SK-N-SH (cell line): ENCODE measurements around the gene PTOV1. TPM values are rescaled to one million over a fixed set of nuclear protein-coding genes. Genes with fewer than 3 reads are reported as not detected.

Source experiments
- CTCF ChIA-PET: fragments of 300-600, 350-600 bp; formaldehyde crosslinking; extraction: SDS; loops from one replicate; lab custom pipeline; 2021; lab: Yijun Ruan, JAX
- POLR2A ChIA-PET: fragments of 350-600 bp; sonication (Branson Sonifier 250); formaldehyde crosslinking; extraction: SDS; loops from one replicate; lab custom pipeline; 2020; ENCODE audit warnings: antibody characterized with exemption, inconsistent platforms; lab: Yijun Ruan, JAX
- DNase-seq: peaks from one replicate; pipeline ENCODE4 v3.0.0; 2012
- H2AFZ ChIP-seq: fragments of 200-600 bp; sonication (generic); 2 replicates; pipeline ENCODE4 v1.8.1; 2016; ENCODE audit warnings: antibody characterized with exemption, mild to moderate bottlenecking, low read depth
- H3F3A ChIP-seq: fragments of 200-600 bp; sonication (generic); replicated peaks from 2 replicates; pipeline ENCODE3; 2016; ENCODE audit warnings: antibody characterized with exemption, mild to moderate bottlenecking; ENCODE audit not compliant: insufficient read depth
- H3K27ac ChIP-seq, 2 experiments: fragments of 200-500 bp in 1 of 2; fragments of 200-600 bp in 1 of 2; sonication (Bioruptor generic) in 1 of 2; sonication (generic), shearing (Covaris generic) in 1 of 2; 2 replicates each; pipeline versions ENCODE4 v1.5.1 to v1.6.1; 2014 to 2016; ENCODE audit warnings: low read depth in 2 of 2, inconsistent platforms in 1 of 2, low read length in 1 of 2, mild to moderate bottlenecking in 1 of 2, mixed read lengths in 1 of 2
- H3K27me3 ChIP-seq: fragments of 200-600 bp; sonication (generic), shearing (Covaris generic); 2 replicates; pipeline ENCODE4 v1.6.1; 2016; ENCODE audit warnings: mixed run types; ENCODE audit not compliant: insufficient read depth
- H3K36me3 ChIP-seq, 2 experiments: fragments of 200-500 bp in 1 of 2; fragments of 200-600 bp in 1 of 2; sonication (Bioruptor generic) in 1 of 2; sonication (generic) in 1 of 2; replicated peaks in 1 of 2; 2 replicates each; pipeline versions ENCODE3 to v1.5.1; 2014 to 2016; ENCODE audit warnings: low read length in 1 of 2, mild to moderate bottlenecking in 1 of 2; ENCODE audit not compliant: insufficient read depth in 2 of 2, control insufficient read depth in 1 of 2
- H3K4me1 ChIP-seq, 2 experiments: fragments of 200-500 bp in 1 of 2; fragments of 200-600 bp in 1 of 2; sonication (Bioruptor generic) in 1 of 2; sonication (generic), shearing (Covaris generic) in 1 of 2; 2 replicates each; pipeline versions ENCODE4 v1.5.1 to v1.6.1; 2014 to 2016; ENCODE audit warnings: low read depth in 1 of 2, low read length in 1 of 2, mixed run types in 1 of 2; ENCODE audit not compliant: insufficient read depth in 2 of 2, control insufficient read depth in 1 of 2
- H3K4me2 ChIP-seq: fragments of 200-600 bp; sonication (generic), shearing (Covaris generic); 2 replicates; pipeline ENCODE4 v1.6.1; 2017; ENCODE audit warnings: mixed run types
- H3K4me3 ChIP-seq, 2 experiments: fragments of 200-500 bp in 1 of 2; fragments of 200-600 bp in 1 of 2; sonication (Bioruptor generic) in 1 of 2; sonication (generic), shearing (Covaris generic) in 1 of 2; 2 replicates each; pipeline versions ENCODE4 v1.5.1 to v1.8.1; 2014 to 2016; ENCODE audit warnings: low read depth in 2 of 2, inconsistent platforms in 1 of 2, low read length in 1 of 2, mild to moderate bottlenecking in 1 of 2, mixed read lengths in 1 of 2, moderate library complexity in 1 of 2
- H3K79me2 ChIP-seq: fragments of 200-600 bp; sonication (generic); 2 replicates; pipeline ENCODE4 v1.8.1; 2017; ENCODE audit warnings: mild to moderate bottlenecking; ENCODE audit not compliant: insufficient read depth
- H3K9ac ChIP-seq: fragments of 200-600 bp; sonication (generic); 2 replicates; pipeline ENCODE4 v1.6.1; 2017; ENCODE audit warnings: mixed run types
- H3K9me2 ChIP-seq: fragments of 200-600 bp; sonication (generic); 2 replicates; pipeline ENCODE4 v1.6.1; 2017; ENCODE audit warnings: mixed run types
- H3K9me3 ChIP-seq: fragments of 200-600 bp; sonication (generic); 2 replicates; pipeline ENCODE4 v1.6.1; 2017; ENCODE audit warnings: mixed run types, mild to moderate bottlenecking, moderate library complexity
- H4K20me1 ChIP-seq: fragments of 200-600 bp; sonication (generic); 2 replicates; pipeline ENCODE4 v1.6.1; 2017; ENCODE audit warnings: mild to moderate bottlenecking, mixed run types; ENCODE audit not compliant: insufficient read depth
- CHD2 ChIP-seq: fragments of 150-350 bp; IDR thresholded peaks from 2 replicates; pipeline ENCODE4 v1.6.1; 2018; ENCODE audit warnings: low read length; ENCODE audit not compliant: partially characterized antibody
- CTCF ChIP-seq: fragments of 200-600 bp; sonication (generic); IDR thresholded peaks from 2 replicates; pipeline ENCODE4 v1.6.1; 2017; ENCODE audit warnings: antibody characterized with exemption, mild to moderate bottlenecking, moderate library complexity
- ELF1 ChIP-seq: IDR thresholded peaks from 2 replicates; pipeline ENCODE4 v1.4.0; 2012
- EP300 ChIP-seq, 2 experiments: IDR thresholded peaks; 2 replicates each; pipeline versions ENCODE4 v1.4.0 to v1.6.1; 2012; ENCODE audit warnings: borderline replicate concordance in 1 of 2, low read depth in 1 of 2, low read length in 1 of 2
- EZH2phosphoT487 ChIP-seq: fragments of 200-600 bp; sonication (generic); IDR thresholded peaks from 2 replicates; pipeline ENCODE4 v1.6.1; 2017; ENCODE audit warnings: low read depth, mixed run types, mild to moderate bottlenecking, antibody characterized with exemption, moderate library complexity, borderline replicate concordance
- FOSL2 ChIP-seq: IDR thresholded peaks from 2 replicates; pipeline ENCODE4 v1.4.0; 2012; ENCODE audit warnings: low read depth, mild to moderate bottlenecking, moderate library complexity, borderline replicate concordance
- FOXM1 ChIP-seq: IDR thresholded peaks from 2 replicates; pipeline ENCODE4 v1.4.0; 2012; ENCODE audit warnings: low read depth, mild to moderate bottlenecking
- MAX ChIP-seq: IDR thresholded peaks from 2 replicates; pipeline ENCODE4 v1.4.0; 2012; ENCODE audit warnings: low read depth
- MEF2A ChIP-seq: IDR thresholded peaks from 2 replicates; pipeline ENCODE4 v1.4.0; 2012; ENCODE audit warnings: low read depth, borderline replicate concordance
- NFIC ChIP-seq: IDR thresholded peaks from 2 replicates; pipeline ENCODE4 v1.4.0; 2012; ENCODE audit warnings: borderline replicate concordance
- PBX3 ChIP-seq: IDR thresholded peaks from 2 replicates; pipeline ENCODE4; 2012
- SMC3 ChIP-seq: IDR thresholded peaks from 2 replicates; pipeline ENCODE4 v1.6.1; 2012; ENCODE audit warnings: low read depth, low read length, improper control_type of control experiment
- TCF12 ChIP-seq: IDR thresholded peaks from 2 replicates; pipeline ENCODE4 v1.4.0; 2012
- TEAD4 ChIP-seq: IDR thresholded peaks from 2 replicates; pipeline ENCODE4 v1.4.0; 2012; ENCODE audit warnings: mild to moderate bottlenecking, borderline replicate concordance; ENCODE audit not compliant: insufficient read depth
- YY1 ChIP-seq: IDR thresholded peaks from 2 replicates; pipeline ENCODE4 v1.4.0; 2012; ENCODE audit warnings: low read depth, mild to moderate bottlenecking
- WGBS: methylation state at CpG from one replicate; pipeline ENCODE4 v1.1.6; 2017; ENCODE audit warnings: low lambda C conversion rate; 5-methylcytosine and 5-hydroxymethylcytosine counted together
- polyA plus RNA-seq, 3 experiments: library from polyadenylated mRNA; depleted of rRNA; stranded (reverse); fragments of >200 nt; gene quantifications; 2 replicates each; pipeline ENCODE4 v1.2.3, GENCODE V29; 2012
- TF ChIP-seq, protein P1 (sequence below): fragments of 150-350 bp; IDR thresholded peaks from 2 replicates; pipeline ENCODE4 v1.6.1; 2016; ENCODE audit warnings: mild to moderate bottlenecking, low read depth, low read length

The PTOV1 gene
- polyA plus RNA-seq, 1 of the 3 experiments (the other 2 are of a cell fraction) = 95.0 TPM

DNA sequence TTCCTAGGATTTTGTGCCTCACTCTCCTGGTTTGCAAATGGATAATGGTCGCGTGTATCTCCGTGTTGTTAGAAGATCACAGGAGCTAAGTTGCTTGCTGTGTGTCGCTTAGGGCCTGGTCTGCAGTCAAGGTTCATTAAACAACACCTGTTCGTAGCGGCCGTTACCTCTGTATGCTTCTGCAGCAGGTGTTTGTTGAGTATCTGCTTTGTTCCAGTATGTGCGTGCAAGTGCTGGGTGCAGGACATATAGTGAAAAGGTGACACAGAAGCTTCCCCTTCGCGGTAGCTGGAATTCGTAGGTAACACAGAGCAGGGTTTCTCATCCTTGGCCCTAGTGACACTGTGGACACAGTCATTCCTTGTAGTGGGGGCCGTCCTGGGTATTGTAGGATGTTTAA is 27.5 kb upstream of the PTOV1 start:
- peaks cover 86% of the 10 kb centered on the region for H3K79me2 ChIP-seq

More for the DNA sequence above, 27.5 kb upstream of the PTOV1 start:
- CTCF ChIA-PET = interaction anchor here (1.2 kb wide), 1 partner anchor 27 kb away, joined by 3 read pairs; no protein-coding TSS in a partner anchor
- WGBS = 92% methylated on average over 12 of the region's 12 CpGs
- Histone ChIP-seq H3K27ac (no peak overlapping the region), H3K4me2 (no peak overlapping the region), H4K20me1 (0 out of 2 replicates have a peak, but pooled peaks cover 4% of the 10 kb centered on the region)
- TF ChIP-seq TCF12 (no peak), FOSL2 (no peak), ELF1 (no peak), NFIC (no peak), TEAD4 (no peak), CTCF (no peak), EZH2phosphoT487 (no peak), YY1 (no peak), EP300 (IDR thresholded peaks at IDR 0.05; ENCODE audit: borderline replicate concordance in 1 of 2, low read depth in 1 of 2, low read length in 1 of 2) (no peak), FOXM1 (no peak), SMC3 (no peak), MEF2A (no peak), MAX (no peak), CHD2 (no peak), PBX3 (no peak)
- TF ChIP-seq, protein P1, sequence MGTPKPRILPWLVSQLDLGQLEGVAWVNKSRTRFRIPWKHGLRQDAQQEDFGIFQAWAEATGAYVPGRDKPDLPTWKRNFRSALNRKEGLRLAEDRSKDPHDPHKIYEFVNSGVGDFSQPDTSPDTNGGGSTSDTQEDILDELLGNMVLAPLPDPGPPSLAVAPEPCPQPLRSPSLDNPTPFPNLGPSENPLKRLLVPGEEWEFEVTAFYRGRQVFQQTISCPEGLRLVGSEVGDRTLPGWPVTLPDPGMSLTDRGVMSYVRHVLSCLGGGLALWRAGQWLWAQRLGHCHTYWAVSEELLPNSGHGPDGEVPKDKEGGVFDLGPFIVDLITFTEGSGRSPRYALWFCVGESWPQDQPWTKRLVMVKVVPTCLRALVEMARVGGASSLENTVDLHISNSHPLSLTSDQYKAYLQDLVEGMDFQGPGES = no peak
- TF ChIP-seq, all 33 proteins: peak for 0
- Histone ChIP-seq H3K9ac (no peak overlapping the region), H3K4me3 (no peak overlapping the region), H3K36me3 (peaks cover 0 to 13% of the 10 kb centered on the region in 2 experiments), H3K4me1 (peaks cover 0 to 16% of the 10 kb centered on the region in 2 experiments; a peak in 2 of 4 replicates), H3K9me2 (no peaks in the 10 kb centered on the region), H2AFZ (no peak overlapping the region), H3K9me3 (no peaks in the 10 kb centered on the region), H3F3A (no peaks in the 10 kb centered on the region), H3K27me3 (no peaks in the 10 kb centered on the region)
- DNase-seq = no peak
- POLR2A ChIA-PET = no interaction called here
